ENCODE data around the gene DDI1. TPM values are rescaled to one million over a fixed set of nuclear protein-coding genes. Genes with fewer than 3 reads are reported as not detected.

Gene DDI1
- total RNA-seq, 2 donors from 2014 or later = not detected

GRCh38 chr11:104054911-104055529 is 18.6 kb downstream of the DDI1 start:
- Histone ChIP-seq H3K27me3 (no peaks in the 10 kb centered on the region), H3K4me3 (no peak overlapping the region), H3K9me3 (no peaks in the 10 kb centered on the region), H3K4me1 (peaks cover 14% of the 10 kb centered on the region), H3K27ac (peak overlapping the region in 3 of 4 donors; percentile 21 to 48 (median 27)), H3K36me3 (replicated peaks in 1 of 2; ENCODE audit: insufficient read depth in 1 of 2, low read depth in 2 of 2) (no peaks in the 10 kb centered on the region)
- DNase-seq (no peak), ATAC-seq (peak; percentile 45)
- TF ChIP-seq, protein P1, sequence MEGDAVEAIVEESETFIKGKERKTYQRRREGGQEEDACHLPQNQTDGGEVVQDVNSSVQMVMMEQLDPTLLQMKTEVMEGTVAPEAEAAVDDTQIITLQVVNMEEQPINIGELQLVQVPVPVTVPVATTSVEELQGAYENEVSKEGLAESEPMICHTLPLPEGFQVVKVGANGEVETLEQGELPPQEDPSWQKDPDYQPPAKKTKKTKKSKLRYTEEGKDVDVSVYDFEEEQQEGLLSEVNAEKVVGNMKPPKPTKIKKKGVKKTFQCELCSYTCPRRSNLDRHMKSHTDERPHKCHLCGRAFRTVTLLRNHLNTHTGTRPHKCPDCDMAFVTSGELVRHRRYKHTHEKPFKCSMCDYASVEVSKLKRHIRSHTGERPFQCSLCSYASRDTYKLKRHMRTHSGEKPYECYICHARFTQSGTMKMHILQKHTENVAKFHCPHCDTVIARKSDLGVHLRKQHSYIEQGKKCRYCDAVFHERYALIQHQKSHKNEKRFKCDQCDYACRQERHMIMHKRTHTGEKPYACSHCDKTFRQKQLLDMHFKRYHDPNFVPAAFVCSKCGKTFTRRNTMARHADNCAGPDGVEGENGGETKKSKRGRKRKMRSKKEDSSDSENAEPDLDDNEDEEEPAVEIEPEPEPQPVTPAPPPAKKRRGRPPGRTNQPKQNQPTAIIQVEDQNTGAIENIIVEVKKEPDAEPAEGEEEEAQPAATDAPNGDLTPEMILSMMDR (IDR thresholded peaks at IDR 0.05) = no peak
- TF ChIP-seq POLR2A (IDR thresholded peaks at IDR 0.05) = no peak
- intact Hi-C loops (cut with DNase I) = no loop called here
- 16 to 19% methylated on average over 4 of the region's 4 CpGs for WGBS, 2 donors

DNA sequence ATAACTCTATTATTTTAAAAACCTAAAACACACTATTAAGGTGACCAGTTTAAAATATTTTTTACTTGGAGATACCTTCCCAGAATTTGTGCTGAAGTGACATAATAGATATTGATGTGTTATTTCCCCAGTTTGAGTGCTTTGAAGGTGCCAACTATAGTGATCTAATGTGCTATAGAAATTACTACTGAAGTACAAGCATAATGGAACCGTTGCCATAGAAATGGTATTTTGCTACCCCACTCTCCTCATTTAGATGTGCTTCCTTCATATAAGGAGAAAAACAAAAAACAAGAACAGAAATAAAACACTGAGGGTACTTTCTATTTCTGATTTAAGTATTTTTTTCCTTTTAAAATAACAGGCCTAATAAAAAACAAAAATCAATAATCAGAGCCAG is 19.2 kb downstream of the DDI1 start:
- TF ChIP-seq, protein P1 (IDR thresholded peaks at IDR 0.05) = no peak
- no peak for TF ChIP-seq POLR2A (IDR thresholded peaks at IDR 0.05)
- DNase-seq (no peak), ATAC-seq (no peak)
- 52 to 54% methylated on average over 1 of the region's 1 CpG for WGBS, 2 donors
- Histone ChIP-seq H3K4me3 (no peak overlapping the region), H3K36me3 (replicated peaks in 1 of 2; ENCODE audit: insufficient read depth in 1 of 2, low read depth in 2 of 2) (no peaks in the 10 kb centered on the region), H3K4me1 (peaks cover 19% of the 10 kb centered on the region), H3K27me3 (no peaks in the 10 kb centered on the region), H3K27ac (peak overlapping the region in 1 of 4 donors; percentile 48), H3K9me3 (no peaks in the 10 kb centered on the region)
- intact Hi-C loops (cut with DNase I) = no loop called here

DNA sequence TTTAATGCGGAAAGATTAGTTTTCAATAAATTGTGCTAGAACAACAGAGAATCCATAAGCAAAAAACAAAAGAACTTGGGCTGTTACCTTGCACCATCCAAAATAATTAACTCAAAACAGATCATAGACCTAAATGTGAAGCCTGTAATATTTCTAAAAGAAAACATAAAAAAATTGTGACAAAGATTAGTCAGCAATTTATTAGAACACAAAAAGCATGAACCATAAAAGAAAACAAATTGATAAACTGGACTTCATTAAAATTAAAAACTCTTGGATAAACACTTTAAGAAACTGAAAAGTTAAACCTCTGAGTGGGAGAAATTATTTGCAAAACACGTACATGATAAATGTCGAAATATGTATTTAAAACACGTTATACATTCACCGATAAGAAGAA is 21.5 kb downstream of the DDI1 start:
- intact Hi-C loops (cut with DNase I) = no loop called here
- DNase-seq = no peak
- H3K4me1 ChIP-seq = peaks cover 20% of the 10 kb centered on the region
- 86 to 91% methylated on average over 5 of the region's 5 CpGs for WGBS, 2 donors
- no peaks in the 10 kb centered on the region for H3K9me3 ChIP-seq
- no peaks in the 10 kb centered on the region for H3K27me3 ChIP-seq
- no peak overlapping the region for H3K27ac ChIP-seq
- ATAC-seq = no peak
- TF ChIP-seq POLR2A (IDR thresholded peaks at IDR 0.05) = no peak
- TF ChIP-seq, protein P1 (IDR thresholded peaks at IDR 0.05) = no peak
- H3K36me3 ChIP-seq (replicated peaks in 1 of 2; ENCODE audit: insufficient read depth in 1 of 2, low read depth in 2 of 2) = no peaks in the 10 kb centered on the region
- no peak overlapping the region for H3K4me3 ChIP-seq

DNA sequence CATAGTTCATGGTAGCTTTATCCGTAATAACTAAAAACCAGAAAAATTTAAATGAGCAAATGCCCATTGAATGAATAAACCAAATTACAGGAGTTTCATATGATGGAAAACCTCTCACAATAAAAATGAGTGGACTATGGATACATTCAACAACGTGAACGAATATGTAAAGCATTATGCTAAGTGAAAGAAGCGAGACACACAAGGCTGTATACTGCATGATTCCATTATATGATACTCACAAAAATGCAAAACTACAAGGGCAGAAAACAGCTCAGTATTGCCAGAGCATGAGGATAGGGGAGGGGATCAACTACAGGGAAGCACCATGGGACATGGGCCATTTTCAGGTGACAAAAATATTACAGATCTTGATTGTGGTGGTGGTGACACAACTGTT is 22.2 kb downstream of the DDI1 start:
- Histone ChIP-seq H3K27ac (no peak overlapping the region), H3K9me3 (no peaks in the 10 kb centered on the region), H3K4me3 (no peak overlapping the region), H3K36me3 (replicated peaks in 1 of 2; ENCODE audit: insufficient read depth in 1 of 2, low read depth in 2 of 2) (no peaks in the 10 kb centered on the region), H3K4me1 (peaks cover 20% of the 10 kb centered on the region), H3K27me3 (no peaks in the 10 kb centered on the region)
- intact Hi-C loops (cut with DNase I) = no loop called here
- TF ChIP-seq POLR2A (IDR thresholded peaks at IDR 0.05) = no peak
- TF ChIP-seq, protein P1 (IDR thresholded peaks at IDR 0.05) = no peak
- no peak for ATAC-seq
- no peak for DNase-seq
- WGBS, 2 donors = 93 to 97% methylated on average over 4 of the region's 4 CpGs
